Measurements from ENCODE around the gene MRTFB. TPM values are rescaled to one million over a fixed set of nuclear protein-coding genes. Genes with fewer than 3 reads are reported as not detected.

The MRTFB gene
- total and polyA plus RNA-seq, 2 of the 13 experiments (the other 11 are each of a cell fraction or from before 2014, with no cell fraction given) = 11.4 to 14.0 TPM

DNA sequence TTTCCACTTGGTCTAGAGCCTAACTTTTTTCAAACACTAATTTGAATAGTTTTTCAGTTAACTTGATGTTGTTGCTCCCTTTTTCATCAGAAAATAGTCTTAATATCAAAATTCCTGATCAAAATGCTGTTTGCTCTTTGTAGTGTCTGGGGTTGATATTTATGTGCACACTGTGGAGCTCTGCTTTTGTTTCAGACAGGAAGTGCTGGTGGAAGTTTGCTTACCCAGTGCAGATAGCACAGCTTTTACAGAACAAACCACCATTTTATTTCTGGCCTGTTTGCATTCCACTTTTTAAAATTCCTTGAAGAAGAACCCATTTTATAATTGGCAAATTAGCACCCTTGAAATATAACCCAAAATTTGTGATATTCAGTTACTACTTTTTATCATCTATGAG, 125.4 kb downstream of the MRTFB start (continued):
- TF ChIP-seq AHDC1 (CRISPR knock-in tag; IDR thresholded peaks at IDR 0.05; ENCODE audit: borderline replicate concordance) (peak; percentile 29; the same call in 1 of the 2 replicates), HHEX (CRISPR knock-in tag; IDR thresholded peaks at IDR 0.05) (no peak), THYN1 (CRISPR knock-in tag; IDR thresholded peaks at IDR 0.05; ENCODE audit: borderline replicate concordance, low read depth) (no peak), SCMH1 (CRISPR knock-in tag; IDR thresholded peaks at IDR 0.05; ENCODE audit: borderline replicate concordance) (no peak), ZNF768 (CRISPR knock-in tag; IDR thresholded peaks at IDR 0.05) (no peak), ZNF430 (CRISPR knock-in tag; IDR thresholded peaks at IDR 0.05) (no peak), GABPA (IDR thresholded peaks at IDR 0.05; ENCODE audit: low read depth, low read length) (no peak), GABPA (CRISPR knock-in tag; IDR thresholded peaks at IDR 0.05; ENCODE audit: low read depth) (peak; percentile 61), ARID5B (CRISPR knock-in tag; IDR thresholded peaks at IDR 0.05) (no peak)

Measured in HepG2 (cell line).